Central memory CD8-positive, alpha-beta T cell (primary cell): Measurements from ENCODE around the gene GTPBP3.

ENCODE experiments used
- ATAC-seq: fragments of 150-1000 bp; cut with Tn5 transposase; replicated peaks from 2 replicates; pipeline ENCODE4 v1.10.0; 2022; ENCODE audit warnings: mild to moderate bottlenecking, moderate FRiP score, moderate number of reproducible peaks; ENCODE audit not compliant: poor library complexity, severe bottlenecking; ENCODE audit errors: extremely low read depth
- DNase-seq, 2 donors: peaks; one replicate each; pipeline ENCODE4 v3.0.0; 2021; ENCODE audit warnings: low spot score in 2 of 2
- H3K27ac Mint-ChIP-seq: one replicate; pipeline ENCODE4 v1.8.0; 2022; ENCODE audit warnings: low read depth, mild to moderate bottlenecking, moderate library complexity, mixed read lengths
- H3K27me3 Mint-ChIP-seq: one replicate; pipeline ENCODE4 v1.8.0; 2022; ENCODE audit warnings: mixed read lengths
- H3K36me3 Mint-ChIP-seq: one replicate; pipeline ENCODE4 v1.8.0; 2022; ENCODE audit warnings: mild to moderate bottlenecking, moderate library complexity, mixed read lengths; ENCODE audit not compliant: insufficient read depth
- H3K4me1 Mint-ChIP-seq: one replicate; pipeline ENCODE4 v1.8.0; 2022; ENCODE audit warnings: mixed read lengths
- H3K4me3 Mint-ChIP-seq: one replicate; pipeline ENCODE4 v1.8.0; 2022; ENCODE audit warnings: mild to moderate bottlenecking, moderate library complexity, mixed read lengths
- H3K9me3 Mint-ChIP-seq: one replicate; pipeline ENCODE4 v1.8.0; 2022; ENCODE audit warnings: mixed read lengths

GTPBP3 gene

GRCh38 chr19:17334414-17335409 is 2.6 kb upstream of the GTPBP3 start, which contains the start of gene ANO8:
Gene ANO8, minus strand, starts transcription at chr19:17334855. Its CDS starts 185 bp downstream, at chr19:17334670.
- Mint-ChIP-seq H3K27me3 (no peaks in the 10 kb centered on the region), H3K4me1 (peaks cover 35% of the 10 kb centered on the region), H3K36me3 (peaks cover 6% of the 10 kb centered on the region)

GRCh38 chr19:17335575-17335974 is 1.8 kb upstream of the GTPBP3 start:
- H3K4me1 Mint-ChIP-seq = peaks cover 35% of the 10 kb centered on the region
- no peaks in the 10 kb centered on the region for H3K9me3 Mint-ChIP-seq
- H3K27me3 Mint-ChIP-seq = no peaks in the 10 kb centered on the region
- H3K36me3 Mint-ChIP-seq = peaks cover 6% of the 10 kb centered on the region
- peak overlapping the region; percentile 81 for H3K4me3 Mint-ChIP-seq
- no peak for DNase-seq
- ATAC-seq = no peak
- H3K27ac Mint-ChIP-seq = no peak overlapping the region

More at GRCh38 chr19:17334414-17335409, 2.6 kb upstream of the GTPBP3 start, which contains the start of gene ANO8:
- peak; percentile 95 for DNase-seq
- no peak within 1 kb of the TSS for H3K27ac Mint-ChIP-seq
- peak; percentile 64 for ATAC-seq
- peak within 1 kb of the TSS; percentile 82 for H3K4me3 Mint-ChIP-seq
- no peaks in the 10 kb centered on the region for H3K9me3 Mint-ChIP-seq

GRCh38 chr19:17337675-17338432 is 501 bp downstream of the GTPBP3 start:
- H3K27me3 Mint-ChIP-seq = no peaks in the 10 kb centered on the region
- DNase-seq (no peak), ATAC-seq (peak; percentile 13)
- peak overlapping the region; percentile 81 for H3K4me3 Mint-ChIP-seq
- no peaks in the 10 kb centered on the region for H3K9me3 Mint-ChIP-seq
- peaks cover 33% of the 10 kb centered on the region for H3K4me1 Mint-ChIP-seq
- peaks cover 9% of the 10 kb centered on the region for H3K36me3 Mint-ChIP-seq
- peak overlapping the region; percentile 72 for H3K27ac Mint-ChIP-seq

- Mint-ChIP-seq H3K9me3 (no peaks in the 10 kb centered on the region), H3K4me1 (peaks cover 28% of the 10 kb centered on the region), H3K27ac (peak overlapping the region; percentile 72), H3K27me3 (no peaks in the 10 kb centered on the region), H3K36me3 (peaks cover 9% of the 10 kb centered on the region), H3K4me3 (peak overlapping the region; percentile 81)
- DNase-seq = no peak
- no peak for ATAC-seq
Measured at GRCh38 chr19:17338433-17339078, 1.2 kb downstream of the GTPBP3 start.

GRCh38 chr19:17339088-17339741 is 1.9 kb downstream of the GTPBP3 start:
- Mint-ChIP-seq H3K4me1 (peaks cover 22% of the 10 kb centered on the region), H3K4me3 (peak overlapping the region; percentile 81), H3K27me3 (no peaks in the 10 kb centered on the region), H3K27ac (no peak overlapping the region), H3K36me3 (peaks cover 9% of the 10 kb centered on the region), H3K9me3 (no peaks in the 10 kb centered on the region)
- ATAC-seq = no peak
- no peak for DNase-seq

- Mint-ChIP-seq H3K4me1 (peaks cover 14% of the 10 kb centered on the region), H3K9me3 (no peaks in the 10 kb centered on the region), H3K36me3 (peaks cover 9% of the 10 kb centered on the region), H3K27me3 (no peaks in the 10 kb centered on the region), H3K4me3 (peak overlapping the region; percentile 11), H3K27ac (no peak overlapping the region)
- no peak for DNase-seq
- no peak for ATAC-seq
Measured at GRCh38 chr19:17340302-17340870, 3.0 kb downstream of the GTPBP3 start.

GRCh38 chr19:17340871-17341357 is 3.6 kb downstream of the GTPBP3 start:
- Mint-ChIP-seq H3K27ac (no peak overlapping the region), H3K36me3 (peaks cover 9% of the 10 kb centered on the region), H3K27me3 (no peaks in the 10 kb centered on the region), H3K4me3 (no peak overlapping the region), H3K9me3 (no peaks in the 10 kb centered on the region), H3K4me1 (peaks cover 14% of the 10 kb centered on the region)
- ATAC-seq (no peak), DNase-seq (no peak)

- H3K27me3 Mint-ChIP-seq = no peaks in the 10 kb centered on the region
- ATAC-seq (no peak), DNase-seq (no peak)
- H3K36me3 Mint-ChIP-seq = peaks cover 9% of the 10 kb centered on the region
- H3K9me3 Mint-ChIP-seq = no peaks in the 10 kb centered on the region
- H3K4me3 Mint-ChIP-seq = no peak overlapping the region
- H3K4me1 Mint-ChIP-seq = peaks cover 18% of the 10 kb centered on the region
- H3K27ac Mint-ChIP-seq = no peak overlapping the region
Measured at GRCh38 chr19:17341386-17341785, 4.0 kb downstream of the GTPBP3 start.

- H3K36me3 Mint-ChIP-seq = peaks cover 9% of the 10 kb centered on the region
- H3K4me3 Mint-ChIP-seq = no peak overlapping the region
- H3K27ac Mint-ChIP-seq = no peak overlapping the region
- no peaks in the 10 kb centered on the region for H3K9me3 Mint-ChIP-seq
- DNase-seq = no peak
- no peaks in the 10 kb centered on the region for H3K27me3 Mint-ChIP-seq
- no peak for ATAC-seq
- H3K4me1 Mint-ChIP-seq = peaks cover 15% of the 10 kb centered on the region
Measured at GRCh38 chr19:17341845-17342244, 4.5 kb downstream of the GTPBP3 start.

GRCh38 chr19:17346109-17346671 is 8.8 kb downstream of the GTPBP3 start:
- H3K4me1 Mint-ChIP-seq = peaks cover 6% of the 10 kb centered on the region
- H3K27me3 Mint-ChIP-seq = peaks cover 21% of the 10 kb centered on the region
- ATAC-seq = peak; percentile 75
- no peak overlapping the region for H3K4me3 Mint-ChIP-seq
- peak; percentile 60 to 78 for DNase-seq
- peaks cover 2% of the 10 kb centered on the region for H3K36me3 Mint-ChIP-seq
- no peaks in the 10 kb centered on the region for H3K9me3 Mint-ChIP-seq
- H3K27ac Mint-ChIP-seq = no peak overlapping the region

GRCh38 chr19:17347361-17347760 is 10.0 kb downstream of the GTPBP3 start:
- Mint-ChIP-seq H3K36me3 (no peaks in the 10 kb centered on the region), H3K27me3 (peaks cover 33% of the 10 kb centered on the region), H3K4me3 (no peak overlapping the region), H3K27ac (no peak overlapping the region), H3K4me1 (peaks cover 6% of the 10 kb centered on the region), H3K9me3 (no peaks in the 10 kb centered on the region)
- ATAC-seq = no peak
- no peak for DNase-seq
